GM12875 (cell line): ENCODE data around the gene AGTRAP.

ENCODE experiments used
- H3K4me3 ChIP-seq: one replicate; pipeline ENCODE4 v1.5.1; 2011; ENCODE audit warnings: low read depth, low read length, control low read depth
- TF ChIP-seq, protein P1 (sequence below): IDR thresholded peaks from 2 replicates; pipeline ENCODE4 v1.5.1; 2011; ENCODE audit warnings: low read depth, mild to moderate bottlenecking, control low read depth, inconsistent platforms, low read length, moderate library complexity, borderline replicate concordance; ENCODE audit not compliant: insufficient read depth

The AGTRAP gene

DNA sequence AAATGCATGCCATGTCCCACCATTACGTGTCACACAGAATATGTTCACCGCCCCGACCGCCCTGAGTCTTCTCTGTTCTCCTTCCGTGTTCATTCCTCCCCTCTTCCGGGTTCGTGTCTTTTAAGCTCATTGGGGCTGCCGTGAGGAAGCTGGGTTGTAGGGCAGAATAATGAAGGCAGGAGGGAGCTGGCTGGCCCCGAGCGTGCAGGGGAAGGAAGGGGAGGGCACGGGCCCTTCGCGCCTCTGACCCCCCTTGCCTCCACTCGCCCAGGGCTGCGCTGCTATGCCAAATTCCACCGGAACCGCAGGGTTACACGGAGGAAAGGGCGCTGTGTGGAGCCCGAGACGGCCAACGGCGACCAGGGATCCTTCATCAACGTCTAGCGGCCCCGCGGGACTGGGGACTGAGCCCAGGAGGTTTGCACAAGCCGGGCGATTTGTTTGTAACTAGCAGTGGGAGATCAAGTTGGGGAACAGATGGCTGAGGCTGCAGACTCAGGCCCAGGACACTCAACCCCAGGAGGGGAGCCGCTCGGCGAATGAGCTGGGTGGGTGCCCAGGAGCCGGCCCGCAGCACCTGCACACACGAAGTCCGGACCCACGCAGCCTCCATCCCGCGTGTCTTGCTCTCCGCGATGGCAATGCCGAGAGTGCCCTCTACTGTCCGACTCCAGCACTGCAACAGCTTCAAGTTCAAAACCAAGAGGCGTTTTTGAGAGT, 16.5 kb upstream of the AGTRAP start:
- peak overlapping the region; percentile 33 for H3K4me3 ChIP-seq
- TF ChIP-seq, protein P1, sequence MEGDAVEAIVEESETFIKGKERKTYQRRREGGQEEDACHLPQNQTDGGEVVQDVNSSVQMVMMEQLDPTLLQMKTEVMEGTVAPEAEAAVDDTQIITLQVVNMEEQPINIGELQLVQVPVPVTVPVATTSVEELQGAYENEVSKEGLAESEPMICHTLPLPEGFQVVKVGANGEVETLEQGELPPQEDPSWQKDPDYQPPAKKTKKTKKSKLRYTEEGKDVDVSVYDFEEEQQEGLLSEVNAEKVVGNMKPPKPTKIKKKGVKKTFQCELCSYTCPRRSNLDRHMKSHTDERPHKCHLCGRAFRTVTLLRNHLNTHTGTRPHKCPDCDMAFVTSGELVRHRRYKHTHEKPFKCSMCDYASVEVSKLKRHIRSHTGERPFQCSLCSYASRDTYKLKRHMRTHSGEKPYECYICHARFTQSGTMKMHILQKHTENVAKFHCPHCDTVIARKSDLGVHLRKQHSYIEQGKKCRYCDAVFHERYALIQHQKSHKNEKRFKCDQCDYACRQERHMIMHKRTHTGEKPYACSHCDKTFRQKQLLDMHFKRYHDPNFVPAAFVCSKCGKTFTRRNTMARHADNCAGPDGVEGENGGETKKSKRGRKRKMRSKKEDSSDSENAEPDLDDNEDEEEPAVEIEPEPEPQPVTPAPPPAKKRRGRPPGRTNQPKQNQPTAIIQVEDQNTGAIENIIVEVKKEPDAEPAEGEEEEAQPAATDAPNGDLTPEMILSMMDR: peak; percentile 94

DNA sequence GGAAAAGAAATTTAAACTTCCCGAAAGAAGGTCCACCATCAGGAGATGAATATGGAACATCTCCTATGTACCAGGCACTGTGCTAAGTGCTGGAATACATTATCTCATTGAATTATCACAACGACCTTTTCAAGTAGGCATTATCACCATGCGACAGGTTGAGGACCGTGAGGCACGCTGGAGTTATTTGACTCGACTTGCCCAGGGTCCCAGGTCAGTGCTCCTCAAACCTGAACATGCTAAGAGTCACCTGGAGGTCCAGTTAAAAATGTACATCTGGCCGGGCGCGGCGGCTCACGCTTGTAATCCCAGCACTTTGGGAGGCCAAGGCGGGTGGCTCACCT, 15.9 kb upstream of the AGTRAP start:
- TF ChIP-seq, protein P1: no peak
- no peak overlapping the region for H3K4me3 ChIP-seq

DNA sequence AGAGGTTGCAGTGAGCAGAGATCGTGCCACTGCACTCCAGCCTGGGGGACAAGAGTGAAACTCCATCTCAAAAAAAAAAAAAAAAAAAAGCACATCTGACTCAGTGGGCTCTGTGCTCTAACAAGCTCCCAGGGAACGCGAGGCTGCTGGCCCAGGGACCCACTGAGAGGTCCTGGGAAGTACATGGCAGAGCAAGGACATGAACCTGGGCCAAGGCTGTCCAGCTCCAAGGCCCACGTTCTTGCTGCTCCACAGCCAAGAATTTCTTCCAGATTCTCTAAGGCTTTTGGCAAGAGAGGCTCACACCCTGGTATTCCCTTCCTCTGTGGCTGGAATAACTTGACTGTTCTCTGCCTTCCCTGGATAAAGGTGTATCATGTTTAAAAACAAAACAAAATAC, 15.4 kb upstream of the AGTRAP start:
- TF ChIP-seq, protein P1: no peak
- no peak overlapping the region for H3K4me3 ChIP-seq

DNA sequence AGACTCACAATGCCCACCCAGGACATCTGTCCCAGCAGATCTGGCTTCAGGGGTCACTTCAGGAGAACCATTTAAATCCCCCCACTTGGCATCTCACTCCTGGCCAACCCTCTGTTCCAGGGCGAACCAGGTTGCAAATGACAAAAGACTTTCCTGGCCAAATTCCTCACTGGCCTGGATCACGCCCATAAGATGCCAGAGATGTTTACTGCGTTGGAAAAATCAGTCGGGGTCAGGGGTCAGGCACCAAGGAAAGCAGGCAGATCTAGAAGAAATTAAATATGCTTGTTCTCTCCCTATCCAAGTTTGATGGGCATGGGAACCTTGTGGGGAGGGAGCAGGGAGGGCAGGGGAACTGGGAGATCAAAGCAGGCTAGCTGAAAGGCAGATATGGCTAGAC, 14.6 kb upstream of the AGTRAP start:
- TF ChIP-seq, protein P1: no peak
- H3K4me3 ChIP-seq: no peak overlapping the region

DNA sequence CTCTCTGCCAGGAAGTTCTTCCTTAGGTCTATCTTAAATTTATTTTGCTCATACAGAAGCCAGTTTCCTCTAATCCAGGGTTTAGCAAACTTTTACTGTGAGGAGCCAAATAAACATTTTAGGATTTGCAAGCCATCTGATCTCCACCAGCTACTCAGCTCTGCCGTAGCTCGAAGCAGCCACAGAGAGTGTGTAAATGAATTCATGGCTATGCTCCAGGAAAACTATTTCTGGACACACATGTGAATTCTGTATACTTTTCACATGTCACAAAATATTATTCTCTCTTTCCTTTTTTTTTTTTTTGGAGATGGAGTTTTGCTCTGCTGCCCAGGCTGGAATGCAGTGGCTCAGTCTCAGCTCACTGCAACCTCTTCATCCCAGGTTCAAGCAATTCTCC, 13.4 kb upstream of the AGTRAP start:
- TF ChIP-seq, protein P1: no peak
- H3K4me3 ChIP-seq: no peak overlapping the region

DNA sequence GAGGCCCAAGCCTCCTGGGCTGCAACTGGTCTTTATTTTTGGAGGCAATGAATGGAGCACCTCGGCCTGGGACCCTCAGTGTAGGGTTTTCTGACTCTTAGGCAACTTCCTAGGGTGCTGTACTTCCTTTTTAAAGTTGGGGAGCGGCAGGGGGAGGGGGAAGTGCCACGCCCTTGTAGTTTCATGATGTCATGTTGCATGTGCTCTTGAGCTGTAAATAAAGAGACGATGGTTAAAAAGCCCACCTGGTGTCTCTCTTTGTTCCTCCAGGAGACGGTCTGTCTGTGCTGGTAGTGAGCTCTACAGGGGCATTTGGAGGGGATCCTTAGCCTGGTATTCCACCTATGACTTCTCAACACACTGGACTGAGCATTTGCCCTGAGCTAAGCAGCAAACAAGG, 10.3 kb upstream of the AGTRAP start:
- TF ChIP-seq, protein P1: no peak
- H3K4me3 ChIP-seq: no peak overlapping the region

DNA sequence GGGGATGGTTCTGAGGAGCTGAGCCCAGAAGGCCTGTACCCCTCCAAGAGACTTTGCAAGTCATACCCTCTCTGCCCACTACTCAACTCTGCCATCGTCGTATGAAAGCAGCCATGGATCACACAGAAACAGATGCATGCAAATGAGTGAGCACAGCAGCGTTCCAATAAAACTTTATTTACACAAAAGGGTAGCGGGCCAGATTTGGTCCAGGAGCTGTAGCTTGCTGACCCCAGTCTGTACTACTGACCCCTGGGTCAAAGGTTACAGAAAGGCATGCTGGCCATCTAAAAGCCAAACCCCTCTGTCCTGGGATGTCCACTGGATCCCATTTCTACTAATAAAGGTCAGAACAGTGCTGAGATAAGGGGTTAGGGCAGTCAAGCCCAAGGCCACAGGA, 8.8 kb upstream of the AGTRAP start:
- no peak overlapping the region for H3K4me3 ChIP-seq
- TF ChIP-seq, protein P1: no peak
